ENCODE results near the gene ZNF275.

DNA sequence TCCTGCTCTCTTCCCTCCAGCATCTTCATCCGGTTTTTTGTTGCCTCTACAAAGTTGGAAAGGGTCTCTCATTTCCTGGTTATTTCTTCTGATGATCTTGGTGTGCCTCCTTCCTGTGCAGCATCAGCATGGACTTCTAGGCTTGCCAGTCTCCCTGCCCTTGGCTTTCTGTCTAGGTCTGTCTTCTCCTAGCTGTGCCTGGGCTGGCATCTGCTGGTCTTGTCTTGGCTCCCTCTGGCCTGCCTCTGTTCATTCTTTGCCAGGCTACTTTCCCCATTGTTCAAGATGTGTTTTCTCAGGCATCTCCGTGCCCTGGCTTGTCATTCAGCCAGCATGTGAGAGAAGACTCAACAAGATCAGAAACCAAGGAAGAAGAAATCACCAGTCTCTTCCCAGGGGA lies 9.7 kb downstream of the ZNF275 start:
- no peak for TF ChIP-seq POLR2A (IDR thresholded peaks at IDR 0.05)
- TF ChIP-seq CTCF (IDR thresholded peaks at IDR 0.05) = no peak
